ENCODE results near the gene GNMT. TPM values are rescaled to one million over a fixed set of nuclear protein-coding genes. Genes with fewer than 3 reads are reported as not detected.

The GNMT gene
- total and polyA plus RNA-seq, 8 donors, result 0.79 to 2.3 (median 0.96) TPM

DNA sequence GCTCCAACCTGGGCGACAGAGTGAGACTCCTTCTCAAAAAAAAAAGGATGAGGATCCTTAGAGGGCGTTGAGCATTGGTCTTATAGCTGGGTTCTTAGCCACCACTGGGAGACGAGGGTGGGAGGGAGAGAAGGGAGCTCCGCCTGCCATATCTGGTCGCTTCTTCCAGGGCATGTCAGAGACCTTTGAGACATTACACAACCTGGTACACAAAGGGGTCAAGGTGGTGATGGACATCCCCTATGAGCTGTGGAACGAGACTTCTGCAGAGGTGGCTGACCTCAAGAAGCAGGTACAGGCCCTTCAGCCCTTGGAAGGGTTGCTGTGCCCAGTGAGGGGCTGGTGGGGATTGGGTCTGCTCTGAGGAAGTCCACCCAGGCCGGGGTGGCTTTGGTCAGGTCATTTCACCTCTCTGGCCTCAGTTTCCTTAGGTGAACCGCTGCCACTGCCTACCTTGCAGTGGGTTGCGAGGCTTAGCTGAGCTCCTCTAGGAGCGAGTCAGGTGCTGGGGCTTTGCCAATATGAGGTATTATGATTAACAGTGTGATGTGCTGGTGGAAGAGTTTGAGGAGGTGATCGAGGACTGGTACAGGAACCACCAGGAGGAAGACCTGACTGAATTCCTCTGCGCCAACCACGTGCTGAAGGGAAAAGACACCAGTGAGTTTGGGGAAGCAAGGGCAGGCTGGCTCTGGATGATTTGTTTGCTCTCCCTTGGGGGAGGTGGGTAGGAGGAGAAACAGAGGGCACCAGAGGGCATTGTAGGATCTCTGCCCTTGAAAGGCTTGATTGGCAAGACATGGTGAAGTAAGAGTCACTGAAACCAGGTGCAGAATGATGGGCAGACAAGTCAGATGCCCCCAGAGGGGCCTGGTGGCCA is 22.8 kb upstream of the GNMT start:
- H3K4me3 ChIP-seq, result no peak overlapping the region
- DNase-seq (peak in 1 of 4 donors; percentile 41), ATAC-seq (no peak)
- peaks cover 0 to 89% of the 10 kb centered on the region in 2 donors for H3K36me3 ChIP-seq
- intact Hi-C loops (cut with DNase I), result no loop called here
- H3K4me1 ChIP-seq, result peaks cover 0 to 31% of the 10 kb centered on the region in 2 donors
- H3K27ac ChIP-seq, result no peak overlapping the region
- H3K9me3 ChIP-seq, result no peaks in the 10 kb centered on the region
- TF ChIP-seq, protein P1, sequence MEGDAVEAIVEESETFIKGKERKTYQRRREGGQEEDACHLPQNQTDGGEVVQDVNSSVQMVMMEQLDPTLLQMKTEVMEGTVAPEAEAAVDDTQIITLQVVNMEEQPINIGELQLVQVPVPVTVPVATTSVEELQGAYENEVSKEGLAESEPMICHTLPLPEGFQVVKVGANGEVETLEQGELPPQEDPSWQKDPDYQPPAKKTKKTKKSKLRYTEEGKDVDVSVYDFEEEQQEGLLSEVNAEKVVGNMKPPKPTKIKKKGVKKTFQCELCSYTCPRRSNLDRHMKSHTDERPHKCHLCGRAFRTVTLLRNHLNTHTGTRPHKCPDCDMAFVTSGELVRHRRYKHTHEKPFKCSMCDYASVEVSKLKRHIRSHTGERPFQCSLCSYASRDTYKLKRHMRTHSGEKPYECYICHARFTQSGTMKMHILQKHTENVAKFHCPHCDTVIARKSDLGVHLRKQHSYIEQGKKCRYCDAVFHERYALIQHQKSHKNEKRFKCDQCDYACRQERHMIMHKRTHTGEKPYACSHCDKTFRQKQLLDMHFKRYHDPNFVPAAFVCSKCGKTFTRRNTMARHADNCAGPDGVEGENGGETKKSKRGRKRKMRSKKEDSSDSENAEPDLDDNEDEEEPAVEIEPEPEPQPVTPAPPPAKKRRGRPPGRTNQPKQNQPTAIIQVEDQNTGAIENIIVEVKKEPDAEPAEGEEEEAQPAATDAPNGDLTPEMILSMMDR (IDR thresholded peaks at IDR 0.05), result no peak
- H3K27me3 ChIP-seq, result no peaks in the 10 kb centered on the region

DNA sequence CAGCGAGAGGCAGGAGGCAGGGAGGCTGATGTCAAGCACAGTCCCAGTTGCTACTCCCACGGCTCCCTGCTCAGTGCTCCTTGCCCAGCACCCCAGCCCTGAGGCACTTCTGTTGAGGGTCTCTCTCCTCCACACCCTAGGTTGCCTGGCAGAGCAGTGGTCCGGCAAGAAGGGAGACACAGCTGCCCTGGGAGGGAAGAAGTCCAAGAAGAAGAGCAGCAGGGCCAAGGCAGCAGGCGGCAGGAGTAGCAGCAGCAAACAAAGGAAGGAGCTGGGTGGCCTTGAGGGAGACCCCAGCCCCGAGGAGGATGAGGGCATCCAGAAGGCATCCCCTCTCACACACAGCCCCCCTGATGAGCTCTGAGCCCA is 22.1 kb upstream of the GNMT start:
- no peaks in the 10 kb centered on the region for H3K27me3 ChIP-seq
- no peak overlapping the region for H3K4me3 ChIP-seq
- ATAC-seq, result no peak
- H3K4me1 ChIP-seq, result peaks cover 0 to 25% of the 10 kb centered on the region in 2 donors
- DNase-seq, result no peak
- intact Hi-C loops (cut with DNase I), result no loop called here
- H3K9me3 ChIP-seq, result no peaks in the 10 kb centered on the region
- TF ChIP-seq, protein P1 (IDR thresholded peaks at IDR 0.05), result no peak
- H3K36me3 ChIP-seq, result peaks cover 0 to 96% of the 10 kb centered on the region in 2 donors
- no peak overlapping the region for H3K27ac ChIP-seq

DNA sequence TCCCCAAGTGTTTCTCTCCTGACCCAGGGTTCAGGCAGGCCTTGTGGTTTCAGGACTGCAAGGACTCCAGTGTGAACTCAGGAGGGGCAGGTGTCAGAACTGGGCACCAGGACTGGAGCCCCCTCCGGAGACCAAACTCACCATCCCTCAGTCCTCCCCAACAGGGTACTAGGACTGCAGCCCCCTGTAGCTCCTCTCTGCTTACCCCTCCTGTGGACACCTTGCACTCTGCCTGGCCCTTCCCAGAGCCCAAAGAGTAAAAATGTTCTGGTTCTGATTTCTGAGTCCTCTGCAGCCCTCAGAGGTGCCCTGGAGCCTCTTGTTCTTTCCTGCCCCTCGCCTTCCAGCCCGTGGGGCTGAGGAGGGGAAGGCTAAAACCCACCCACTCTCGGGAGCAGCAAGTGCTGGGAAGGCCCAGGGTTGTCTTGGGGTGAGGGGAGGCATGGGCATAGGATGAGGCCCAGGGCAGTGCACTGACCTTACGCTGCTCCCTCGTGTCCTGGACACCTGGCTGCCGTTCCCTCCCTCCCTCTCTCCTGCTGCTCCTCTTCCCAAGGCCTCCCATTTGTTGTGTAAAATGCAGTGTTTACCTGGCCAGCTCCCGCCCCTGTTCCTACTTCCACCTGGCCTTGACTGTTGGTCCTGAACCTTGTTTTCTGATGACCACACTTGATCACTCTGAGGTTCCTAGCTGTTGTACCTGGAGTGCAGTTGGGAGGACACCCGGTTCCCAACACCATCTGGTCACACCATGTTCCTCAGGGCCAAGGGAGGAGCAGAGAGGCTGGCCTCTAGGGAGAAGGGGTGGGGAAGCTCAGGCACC is 21.4 kb upstream of the GNMT start:
- intact Hi-C loops (cut with DNase I), result no loop called here
- DNase-seq, result peak in 1 of 4 donors; percentile 39

DNA sequence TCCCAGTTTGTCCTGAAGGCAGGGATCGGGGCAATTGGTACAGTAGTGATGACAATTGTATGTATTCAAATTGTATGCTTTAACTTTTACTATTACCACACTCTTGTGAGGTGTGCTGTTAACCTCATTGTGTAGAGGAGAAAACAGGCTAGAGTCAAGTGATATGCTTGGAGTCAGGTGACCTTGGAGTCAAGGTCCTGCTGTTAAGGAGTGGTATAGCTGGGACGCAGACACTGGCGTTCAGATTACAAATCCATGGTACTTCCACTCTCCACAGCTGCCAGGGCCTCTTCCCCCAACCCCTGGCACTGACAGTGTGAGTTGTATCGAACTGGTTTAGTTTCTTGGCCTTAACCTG is 20.8 kb upstream of the GNMT start:
- Histone ChIP-seq H3K9me3 (no peaks in the 10 kb centered on the region), H3K36me3 (peaks cover 0 to 100% of the 10 kb centered on the region in 2 donors), H3K27ac (no peak overlapping the region), H3K4me3 (no peak overlapping the region), H3K4me1 (peaks cover 0 to 11% of the 10 kb centered on the region in 2 donors), H3K27me3 (no peaks in the 10 kb centered on the region)
- no peak for ATAC-seq
- TF ChIP-seq, protein P1 (IDR thresholded peaks at IDR 0.05), result no peak
- intact Hi-C loops (cut with DNase I), result no loop called here
- no peak for DNase-seq

More for the DNA sequence above, 21.4 kb upstream of the GNMT start:
- no peak overlapping the region for H3K4me3 ChIP-seq
- peaks cover 0 to 17% of the 10 kb centered on the region in 2 donors for H3K4me1 ChIP-seq
- H3K9me3 ChIP-seq, result no peaks in the 10 kb centered on the region
- no peak overlapping the region for H3K27ac ChIP-seq
- TF ChIP-seq, protein P1 (IDR thresholded peaks at IDR 0.05), result no peak
- no peaks in the 10 kb centered on the region for H3K27me3 ChIP-seq
- no peak for ATAC-seq
- H3K36me3 ChIP-seq, result peaks cover 0 to 100% of the 10 kb centered on the region in 2 donors
